ENCODE measurements around the gene EPHB1.

Gene EPHB1

DNA sequence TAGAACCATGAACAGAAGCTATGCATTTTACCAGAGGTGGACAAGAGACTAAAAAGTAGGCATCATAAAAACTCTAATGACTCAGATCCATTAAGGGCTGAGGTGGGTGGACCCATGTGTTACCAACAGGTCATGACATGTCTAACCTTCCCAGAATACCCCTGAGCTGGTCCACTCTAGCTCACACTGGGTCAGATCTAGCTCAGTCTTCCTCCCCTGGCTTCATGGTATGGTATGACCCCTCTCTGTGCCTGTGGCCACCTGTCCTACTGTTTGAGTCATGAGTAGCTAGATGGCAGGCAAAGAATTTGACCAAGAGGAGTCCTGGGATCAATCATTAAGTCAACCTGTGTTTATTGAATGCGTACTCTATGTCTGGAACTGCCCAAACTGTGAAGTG, 340.4 kb downstream of the EPHB1 start:
- TF ChIP-seq GATA2 (IDR thresholded peaks at IDR 0.05; ENCODE audit: low read depth, low read length) = no peak
- TF ChIP-seq GATA3 (IDR thresholded peaks at IDR 0.05; ENCODE audit: low read depth, low read length) = no peak

DNA sequence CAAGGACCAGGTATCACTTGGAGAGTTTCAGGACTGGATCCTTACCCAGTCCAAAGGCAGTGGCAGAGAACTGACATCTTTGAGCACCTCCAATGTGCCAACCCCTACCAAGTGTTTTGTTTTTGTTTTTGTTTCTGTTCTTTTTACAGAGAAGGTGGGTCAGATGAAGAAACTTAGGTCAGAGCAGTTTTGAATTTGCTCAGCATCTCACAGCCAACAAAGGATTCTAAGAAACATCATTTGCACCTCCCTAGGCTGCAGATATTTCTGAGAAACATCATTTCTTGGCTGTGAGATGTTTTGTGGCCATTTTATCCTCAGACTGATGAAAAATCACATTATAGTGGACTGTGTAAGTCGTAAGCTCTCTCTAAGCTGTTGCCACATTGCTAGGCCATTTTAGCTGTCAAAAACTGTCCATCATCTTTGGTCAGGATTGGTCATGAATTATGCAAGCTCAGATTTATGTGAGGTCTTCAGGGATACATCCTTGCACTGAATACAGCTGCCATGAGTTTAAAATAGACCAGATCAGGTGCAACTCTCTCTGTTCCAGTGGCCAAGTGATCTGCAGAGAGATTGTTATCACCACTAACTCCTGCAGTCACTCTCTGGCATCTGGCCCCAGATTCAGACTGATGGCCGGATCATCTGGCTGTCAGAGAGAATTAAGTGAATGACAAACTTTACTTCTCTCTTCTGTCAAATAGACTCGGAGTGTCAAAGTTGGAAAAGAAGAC, 341.5 kb downstream of the EPHB1 start:
- peak; percentile 92 for TF ChIP-seq GATA2 (IDR thresholded peaks at IDR 0.05; ENCODE audit: low read depth, low read length)
- peak; percentile 83 for TF ChIP-seq GATA3 (IDR thresholded peaks at IDR 0.05; ENCODE audit: low read depth, low read length)

GRCh38 chr3:135137296-135137695, 342.2 kb downstream of the EPHB1 start:
- TF ChIP-seq GATA2 (IDR thresholded peaks at IDR 0.05; ENCODE audit: low read depth, low read length) (no peak), GATA3 (IDR thresholded peaks at IDR 0.05; ENCODE audit: low read depth, low read length) (no peak)

- TF ChIP-seq GATA2 (IDR thresholded peaks at IDR 0.05; ENCODE audit: low read depth, low read length) = no peak
- no peak for TF ChIP-seq GATA3 (IDR thresholded peaks at IDR 0.05; ENCODE audit: low read depth, low read length)
These were observed 343.7 kb downstream of the EPHB1 start for GRCh38 chr3:135138776-135139175.

DNA sequence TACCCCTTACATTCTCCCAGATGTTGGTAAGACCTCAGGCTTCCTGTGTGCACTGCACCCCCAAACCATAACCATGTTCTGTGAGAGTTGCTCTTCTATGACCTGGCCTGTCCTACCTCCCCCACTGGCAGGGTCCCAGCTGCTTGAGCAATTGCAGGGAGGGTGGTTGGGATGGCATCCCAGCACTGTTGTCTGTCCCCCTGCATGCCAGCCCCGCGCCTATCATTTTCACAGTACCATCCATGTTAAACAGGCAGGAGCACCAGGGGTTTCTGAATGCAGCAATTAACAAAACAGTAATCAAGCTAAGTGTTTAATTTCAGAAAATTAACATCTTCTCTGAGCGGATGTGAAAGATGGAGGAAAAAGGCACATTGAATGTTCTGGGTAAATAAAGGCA, 345.5 kb downstream of the EPHB1 start:
- TF ChIP-seq GATA2 (IDR thresholded peaks at IDR 0.05; ENCODE audit: low read depth, low read length) = no peak
- no peak for TF ChIP-seq GATA3 (IDR thresholded peaks at IDR 0.05; ENCODE audit: low read depth, low read length)

DNA sequence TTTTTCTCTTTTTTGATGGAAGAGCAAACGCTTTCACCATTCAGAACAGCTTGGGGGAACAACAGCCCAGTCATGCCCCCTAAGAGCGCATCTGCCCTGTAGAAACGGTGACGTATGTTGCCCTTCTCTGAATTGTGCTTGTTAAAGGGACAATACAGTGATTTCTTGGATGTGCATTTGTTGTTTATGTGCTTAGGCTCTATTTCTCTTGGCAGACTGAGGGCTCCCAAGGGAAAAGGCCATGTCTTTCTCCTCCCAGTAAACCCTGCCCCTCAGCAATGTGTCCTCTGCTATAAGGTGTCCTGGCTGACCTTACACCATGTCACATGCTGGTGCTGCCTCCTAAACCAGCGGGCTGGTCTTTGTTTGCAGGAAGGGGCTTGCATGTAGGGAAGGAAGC, 346.1 kb downstream of the EPHB1 start:
- TF ChIP-seq GATA3 (IDR thresholded peaks at IDR 0.05; ENCODE audit: low read depth, low read length) = no peak
- no peak for TF ChIP-seq GATA2 (IDR thresholded peaks at IDR 0.05; ENCODE audit: low read depth, low read length)

DNA sequence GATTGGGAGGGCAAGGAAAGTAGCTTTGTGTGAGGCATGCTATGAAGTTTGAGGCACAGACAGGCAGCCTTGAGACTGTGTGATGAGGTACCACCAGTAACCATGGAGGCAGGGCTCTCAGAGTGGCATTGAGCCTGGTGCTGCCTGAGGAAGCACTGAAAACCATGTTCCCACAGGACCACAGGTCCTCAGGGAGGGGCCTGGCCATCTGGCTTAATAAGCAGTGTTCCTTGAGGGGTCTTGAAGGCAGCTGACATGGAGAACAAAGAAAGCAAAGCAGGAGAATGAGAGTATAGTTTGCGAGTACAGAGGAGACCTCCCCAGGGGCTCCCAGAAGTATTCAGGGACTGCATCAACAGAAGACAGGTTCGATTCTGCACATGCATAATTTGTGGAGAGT, 346.6 kb downstream of the EPHB1 start:
- TF ChIP-seq GATA3 (IDR thresholded peaks at IDR 0.05; ENCODE audit: low read depth, low read length) (no peak), GATA2 (IDR thresholded peaks at IDR 0.05; ENCODE audit: low read depth, low read length) (no peak)

GRCh38 chr3:135142530-135142929, 347.5 kb downstream of the EPHB1 start:
- no peak for TF ChIP-seq GATA2 (IDR thresholded peaks at IDR 0.05; ENCODE audit: low read depth, low read length)
- no peak for TF ChIP-seq GATA3 (IDR thresholded peaks at IDR 0.05; ENCODE audit: low read depth, low read length)

DNA sequence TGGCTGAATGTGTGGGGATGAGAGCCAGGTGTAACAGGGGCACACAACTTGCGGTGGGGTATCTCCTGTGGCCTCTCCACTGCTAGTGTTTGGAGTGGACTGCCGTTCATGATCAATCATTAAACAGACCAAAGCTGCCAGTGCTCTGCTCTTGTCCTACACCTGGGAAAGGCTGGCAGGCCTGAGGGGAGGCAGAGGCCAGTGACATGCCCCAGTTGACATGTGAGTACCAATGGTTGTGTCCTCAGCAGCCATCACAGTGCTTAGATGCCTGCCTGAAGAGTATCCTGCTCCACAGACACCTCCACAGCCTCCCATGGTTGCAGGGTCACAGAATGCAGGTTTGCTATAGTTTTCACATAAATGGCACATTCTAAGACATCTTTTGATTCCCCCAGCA, 348.4 kb downstream of the EPHB1 start:
- no peak for TF ChIP-seq GATA2 (IDR thresholded peaks at IDR 0.05; ENCODE audit: low read depth, low read length)
- TF ChIP-seq GATA3 (IDR thresholded peaks at IDR 0.05; ENCODE audit: low read depth, low read length) = no peak

DNA sequence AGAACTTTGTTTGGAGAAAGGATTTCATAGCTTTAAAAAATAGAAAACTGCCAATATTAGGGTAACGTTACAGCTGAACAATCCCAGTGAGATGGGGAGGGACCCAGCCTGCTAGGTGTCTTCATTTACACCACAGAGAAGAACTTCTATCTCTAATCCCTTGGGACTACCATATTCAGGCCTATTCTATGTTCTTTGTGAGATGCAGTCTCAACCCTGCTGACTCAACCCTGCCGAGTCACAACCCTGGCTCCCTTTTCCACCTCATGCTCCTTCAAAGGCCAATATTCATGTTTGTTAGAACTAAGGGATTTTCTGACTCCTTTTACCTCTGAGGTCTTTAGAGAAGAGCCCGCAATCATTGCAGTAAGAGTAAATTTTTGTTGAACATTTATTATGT, 350.5 kb downstream of the EPHB1 start:
- no peak for TF ChIP-seq GATA3 (IDR thresholded peaks at IDR 0.05; ENCODE audit: low read depth, low read length)

GRCh38 chr3:135147657-135148056, 352.6 kb downstream of the EPHB1 start:
- TF ChIP-seq GATA2 (IDR thresholded peaks at IDR 0.05; ENCODE audit: low read depth, low read length) (no peak), GATA3 (IDR thresholded peaks at IDR 0.05; ENCODE audit: low read depth, low read length) (no peak)

- TF ChIP-seq GATA3 (IDR thresholded peaks at IDR 0.05; ENCODE audit: low read depth, low read length) (no peak), GATA2 (IDR thresholded peaks at IDR 0.05; ENCODE audit: low read depth, low read length) (no peak)
These were observed 353.4 kb downstream of the EPHB1 start for GRCh38 chr3:135148398-135149020.

GRCh38 chr3:135149707-135150681, 354.9 kb downstream of the EPHB1 start:
- no peak for TF ChIP-seq GATA3 (IDR thresholded peaks at IDR 0.05; ENCODE audit: low read depth, low read length)
- no peak for TF ChIP-seq GATA2 (IDR thresholded peaks at IDR 0.05; ENCODE audit: low read depth, low read length)

DNA sequence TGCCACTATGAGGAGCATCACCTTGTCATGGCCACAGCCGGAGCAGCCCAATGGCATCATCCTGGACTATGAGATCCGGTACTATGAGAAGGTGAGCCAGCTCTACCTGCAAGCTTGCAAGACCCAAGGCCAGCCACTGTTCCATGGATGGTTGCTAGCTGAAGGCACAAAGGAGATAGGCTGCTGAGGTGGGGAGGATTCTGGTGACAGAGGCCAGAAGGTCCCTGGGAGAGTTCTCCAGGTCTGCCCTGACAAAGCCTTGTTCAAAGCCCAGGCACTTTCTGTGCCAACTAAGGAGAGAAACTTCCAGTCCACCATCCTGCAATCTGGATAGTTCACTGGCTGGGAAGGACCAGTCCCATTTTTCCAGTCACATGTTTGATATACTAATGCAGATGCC, 359.1 kb downstream of the EPHB1 start:
- TF ChIP-seq GATA3 (IDR thresholded peaks at IDR 0.05; ENCODE audit: low read depth, low read length) (no peak), GATA2 (IDR thresholded peaks at IDR 0.05; ENCODE audit: low read depth, low read length) (no peak)

Measured in SH-SY5Y (cell line).